ENCODE results near the gene PCGF2.

DNA sequence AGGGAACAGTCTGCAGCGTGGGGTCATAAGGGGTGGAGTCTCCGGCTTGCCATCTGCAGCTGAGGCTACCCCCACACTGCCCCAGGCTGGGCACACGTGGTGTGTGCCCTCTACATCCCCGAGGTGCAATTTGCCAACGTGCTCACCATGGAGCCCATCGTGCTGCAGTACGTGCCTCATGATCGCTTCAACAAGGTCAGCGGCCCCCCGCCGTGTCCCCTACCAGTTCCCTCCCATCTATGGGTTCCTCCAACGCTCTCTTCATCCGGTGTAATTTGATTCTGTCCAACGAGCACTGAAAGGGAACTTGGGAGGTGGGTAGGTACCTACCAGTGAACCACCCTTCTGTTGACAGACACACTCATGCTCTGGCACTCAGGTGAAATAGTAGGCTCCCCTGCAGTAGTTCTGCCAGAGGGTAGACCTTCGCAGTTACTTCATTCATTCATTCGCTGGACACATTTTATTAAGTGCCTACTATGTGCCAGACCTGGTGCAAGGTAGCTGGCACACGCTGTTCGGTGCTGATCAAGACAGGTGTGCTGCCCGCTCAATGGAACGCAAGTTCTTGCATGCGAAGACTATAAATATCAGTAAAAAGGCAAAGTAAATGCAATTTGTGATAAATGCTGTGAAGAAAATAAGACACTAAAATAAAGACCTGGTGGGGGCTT is 40.3 kb downstream of the PCGF2 start:
- TF ChIP-seq, protein P1, sequence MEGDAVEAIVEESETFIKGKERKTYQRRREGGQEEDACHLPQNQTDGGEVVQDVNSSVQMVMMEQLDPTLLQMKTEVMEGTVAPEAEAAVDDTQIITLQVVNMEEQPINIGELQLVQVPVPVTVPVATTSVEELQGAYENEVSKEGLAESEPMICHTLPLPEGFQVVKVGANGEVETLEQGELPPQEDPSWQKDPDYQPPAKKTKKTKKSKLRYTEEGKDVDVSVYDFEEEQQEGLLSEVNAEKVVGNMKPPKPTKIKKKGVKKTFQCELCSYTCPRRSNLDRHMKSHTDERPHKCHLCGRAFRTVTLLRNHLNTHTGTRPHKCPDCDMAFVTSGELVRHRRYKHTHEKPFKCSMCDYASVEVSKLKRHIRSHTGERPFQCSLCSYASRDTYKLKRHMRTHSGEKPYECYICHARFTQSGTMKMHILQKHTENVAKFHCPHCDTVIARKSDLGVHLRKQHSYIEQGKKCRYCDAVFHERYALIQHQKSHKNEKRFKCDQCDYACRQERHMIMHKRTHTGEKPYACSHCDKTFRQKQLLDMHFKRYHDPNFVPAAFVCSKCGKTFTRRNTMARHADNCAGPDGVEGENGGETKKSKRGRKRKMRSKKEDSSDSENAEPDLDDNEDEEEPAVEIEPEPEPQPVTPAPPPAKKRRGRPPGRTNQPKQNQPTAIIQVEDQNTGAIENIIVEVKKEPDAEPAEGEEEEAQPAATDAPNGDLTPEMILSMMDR (IDR thresholded peaks at IDR 0.05; ENCODE audit: control extremely low read depth in 1 of 3, insufficient read depth in 1 of 3, low read depth in 1 of 3, low read length in 3 of 3) = no peak
- TF ChIP-seq CREB1 (IDR thresholded peaks at IDR 0.05) (no peak), POLR2AphosphoS5 (IDR thresholded peaks at IDR 0.05; ENCODE audit: low read depth, low read length) (no peak), TEAD4 (IDR thresholded peaks at IDR 0.05; ENCODE audit: low read depth, low read length) (no peak), SIRT6 (IDR thresholded peaks at IDR 0.05; ENCODE audit: low read length) (no peak), GABPA (IDR thresholded peaks at IDR 0.05; ENCODE audit: borderline replicate concordance, insufficient read depth, low read length) (no peak)
